GM12891 (cell line): Measurements from ENCODE around the gene CTTNBP2NL.

ENCODE experiments used
- POLR2A ChIP-seq: IDR thresholded peaks from 2 replicates; pipeline ENCODE4 v1.6.1; 2011; ENCODE audit warnings: low read depth, low read length, control low read depth
- POLR2AphosphoS5 ChIP-seq: IDR thresholded peaks from 2 replicates; pipeline ENCODE4 v1.6.1; 2011; ENCODE audit warnings: low read depth, low read length, control low read depth
- SPI1 ChIP-seq: IDR thresholded peaks from 2 replicates; pipeline ENCODE4 v1.6.1; 2011; ENCODE audit warnings: low read depth, low read length, control low read depth

DNA sequence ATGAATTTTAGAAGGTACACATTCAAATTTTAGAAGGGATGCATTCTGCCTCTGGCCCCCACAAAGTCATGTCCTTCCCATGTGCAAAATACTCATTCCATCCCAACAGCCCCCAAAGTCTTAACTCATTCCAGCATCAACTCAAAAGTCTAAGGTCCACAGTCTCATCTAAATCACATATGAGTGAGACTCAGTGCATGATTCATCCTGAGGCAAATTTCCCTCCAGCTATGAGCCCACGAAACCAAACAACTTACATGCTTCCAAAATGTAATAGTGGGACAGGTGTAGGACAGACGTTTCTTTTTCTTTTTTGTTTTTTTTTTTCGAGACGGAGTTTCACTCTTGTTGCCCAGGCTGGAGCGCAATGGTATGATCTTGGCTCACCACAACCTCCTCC is 100.3 kb downstream of the CTTNBP2NL start:
- TF ChIP-seq POLR2A (no peak), POLR2AphosphoS5 (no peak), SPI1 (no peak)
